ENCODE data around the gene TRIP11.

- TF ChIP-seq FOXM1 (CRISPR knock-in tag; IDR thresholded peaks at IDR 0.05) (no peak), MEIS2 (CRISPR knock-in tag; IDR thresholded peaks at IDR 0.05) (no peak), U2AF2 (IDR thresholded peaks at IDR 0.05; ENCODE audit: low read depth, low read length) (no peak), ZNF558 (CRISPR knock-in tag; IDR thresholded peaks at IDR 0.05; ENCODE audit: borderline replicate concordance) (no peak), EZH2 (conservative IDR thresholded peaks at IDR 0.05; ENCODE audit: low read depth, low read length) (no peak), ARNTL (CRISPR knock-in tag; IDR thresholded peaks at IDR 0.05) (no peak)
- TF ChIP-seq, protein P1, sequence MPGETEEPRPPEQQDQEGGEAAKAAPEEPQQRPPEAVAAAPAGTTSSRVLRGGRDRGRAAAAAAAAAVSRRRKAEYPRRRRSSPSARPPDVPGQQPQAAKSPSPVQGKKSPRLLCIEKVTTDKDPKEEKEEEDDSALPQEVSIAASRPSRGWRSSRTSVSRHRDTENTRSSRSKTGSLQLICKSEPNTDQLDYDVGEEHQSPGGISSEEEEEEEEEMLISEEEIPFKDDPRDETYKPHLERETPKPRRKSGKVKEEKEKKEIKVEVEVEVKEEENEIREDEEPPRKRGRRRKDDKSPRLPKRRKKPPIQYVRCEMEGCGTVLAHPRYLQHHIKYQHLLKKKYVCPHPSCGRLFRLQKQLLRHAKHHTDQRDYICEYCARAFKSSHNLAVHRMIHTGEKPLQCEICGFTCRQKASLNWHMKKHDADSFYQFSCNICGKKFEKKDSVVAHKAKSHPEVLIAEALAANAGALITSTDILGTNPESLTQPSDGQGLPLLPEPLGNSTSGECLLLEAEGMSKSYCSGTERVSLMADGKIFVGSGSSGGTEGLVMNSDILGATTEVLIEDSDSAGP (CRISPR knock-in tag; IDR thresholded peaks at IDR 0.05; ENCODE audit: borderline replicate concordance): no peak
These were observed 35.8 kb downstream of the TRIP11 start for GRCh38 chr14:92004062-92004461.

Measured in HepG2 (cell line).